Renal cortical epithelial cell (primary cell): ENCODE data around the gene FBXW4. TPM values are rescaled to one million over a fixed set of nuclear protein-coding genes. Genes with fewer than 3 reads are reported as not detected.

Source experiments
- DNase-seq: peaks from one replicate; pipeline ENCODE4 v3.0.0-alpha.2; 2011; ENCODE audit warnings: low read depth
- total RNA-seq: library from RNA; depleted of rRNA; stranded (reverse); fragments of >200 nt; gene quantifications from 2 replicates; pipeline ENCODE4 v1.2.3, GENCODE V29; 2014

FBXW4 gene
- total RNA-seq, 1 donor from 2014 or later, result 43.2 TPM

DNA sequence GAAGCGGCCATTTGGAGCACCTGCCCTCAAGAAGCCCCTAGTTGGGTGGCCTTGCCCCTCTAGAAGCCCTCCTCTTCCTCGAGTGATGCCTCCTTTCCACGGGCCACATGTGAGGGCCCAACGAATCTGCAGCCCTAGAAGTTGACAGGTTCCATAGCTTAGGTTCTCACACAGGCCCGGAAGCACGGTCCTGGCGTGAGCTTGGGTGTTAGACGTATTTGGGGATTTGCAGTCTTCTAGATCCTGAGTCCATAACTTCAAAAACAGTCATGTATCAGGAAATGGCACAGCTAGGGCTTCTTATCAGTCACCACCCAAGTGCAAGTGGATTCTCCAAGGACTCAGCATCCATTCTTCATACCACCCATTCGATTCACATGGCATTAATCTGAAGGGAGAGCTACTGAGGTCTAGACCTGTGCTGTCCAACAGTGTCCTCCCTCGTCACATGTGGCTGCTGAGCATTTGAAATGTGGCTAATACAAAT, 477 bp upstream of the FBXW4 start:
- DNase-seq, result no peak

DNA sequence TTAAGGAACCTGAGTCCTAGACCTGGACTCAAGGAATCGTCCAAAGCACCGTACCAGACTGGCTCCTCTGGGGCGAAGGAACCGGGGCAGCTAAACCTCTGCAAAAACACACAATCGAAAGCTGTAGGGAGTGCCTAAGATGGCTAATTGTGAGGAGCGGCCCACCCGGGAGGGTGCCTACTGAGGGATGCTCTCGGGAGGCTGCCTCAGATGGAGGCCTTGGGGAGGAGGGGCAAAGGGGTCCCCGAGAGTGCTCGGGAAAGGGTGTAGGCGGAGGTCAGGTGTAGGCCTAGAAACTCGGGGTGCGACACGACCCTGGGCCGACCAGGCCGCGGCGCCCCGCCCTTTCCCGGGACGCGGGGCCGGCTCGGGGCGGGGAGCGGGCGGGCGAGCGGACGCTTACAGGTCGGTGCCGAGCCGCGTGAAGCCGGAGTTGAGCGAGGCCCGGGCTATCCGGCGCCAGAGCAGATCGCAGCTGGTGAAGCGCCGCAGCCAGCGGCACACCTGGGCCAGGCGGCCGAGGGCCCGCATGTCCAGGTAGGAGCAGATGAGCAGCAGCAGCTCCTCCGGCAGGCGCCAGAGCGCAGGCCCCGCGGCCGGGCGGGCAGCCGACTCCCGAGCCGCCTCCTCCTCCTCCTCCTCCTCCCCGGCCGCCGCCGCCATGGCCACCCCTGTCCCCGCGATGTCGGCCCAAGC, 844 bp downstream of the FBXW4 start:
- DNase-seq, result no peak

DNA sequence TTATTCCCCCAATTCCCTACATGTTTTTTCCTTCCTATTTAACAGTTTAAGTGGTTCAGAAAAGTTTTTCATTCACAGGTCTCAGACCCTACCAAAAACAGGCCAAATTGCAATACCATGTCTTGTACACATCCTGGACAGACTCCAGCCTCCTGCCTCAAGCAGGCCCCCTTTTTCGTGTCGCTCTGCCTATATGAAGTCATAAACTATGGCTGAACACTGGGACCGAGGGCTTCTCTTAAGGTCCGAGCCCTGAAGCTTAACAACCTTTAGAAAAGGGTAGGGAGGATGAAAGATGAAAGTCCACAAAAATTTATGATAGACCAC, 1.4 kb downstream of the FBXW4 start:
- no peak for DNase-seq

DNA sequence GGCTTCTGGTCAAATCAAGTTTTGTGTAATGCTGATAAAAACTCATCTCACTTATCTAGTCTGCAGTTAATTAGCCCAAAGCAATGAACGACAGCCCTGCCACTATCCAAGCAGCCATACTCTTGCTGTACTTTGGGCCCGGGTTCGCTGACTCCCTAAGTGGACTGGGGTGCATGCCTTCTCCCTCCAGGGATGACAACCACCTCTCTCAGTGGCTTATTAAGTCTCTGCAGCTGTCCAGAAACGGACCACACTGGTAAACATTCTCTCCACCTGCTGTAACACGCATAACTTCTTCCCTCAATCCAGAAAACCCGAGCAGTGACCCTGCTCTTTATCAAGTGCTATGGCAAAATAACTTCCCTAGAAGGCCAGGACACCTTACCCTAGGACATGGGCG, 3.9 kb downstream of the FBXW4 start:
- DNase-seq, result no peak

DNA sequence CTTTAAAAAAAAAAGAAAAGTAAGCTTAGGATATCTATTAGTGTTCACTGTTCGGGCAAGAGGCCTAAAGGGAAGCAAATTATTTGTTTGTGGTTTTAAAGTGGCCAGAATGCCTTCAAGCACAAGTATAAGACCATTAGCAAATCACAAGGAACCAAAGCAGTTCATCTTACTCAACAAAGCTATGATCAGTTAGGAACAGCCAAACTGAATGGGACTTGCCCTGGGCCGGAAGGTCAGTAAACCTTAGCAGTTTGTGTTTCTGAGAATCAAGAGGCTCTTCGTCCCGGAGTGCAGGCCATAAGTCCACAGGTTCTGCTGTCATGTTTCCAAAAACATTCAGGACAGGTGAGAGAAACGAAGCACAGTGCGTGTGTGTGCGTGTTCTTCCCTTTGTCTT, 4.5 kb downstream of the FBXW4 start:
- DNase-seq, result peak; percentile 55

DNA sequence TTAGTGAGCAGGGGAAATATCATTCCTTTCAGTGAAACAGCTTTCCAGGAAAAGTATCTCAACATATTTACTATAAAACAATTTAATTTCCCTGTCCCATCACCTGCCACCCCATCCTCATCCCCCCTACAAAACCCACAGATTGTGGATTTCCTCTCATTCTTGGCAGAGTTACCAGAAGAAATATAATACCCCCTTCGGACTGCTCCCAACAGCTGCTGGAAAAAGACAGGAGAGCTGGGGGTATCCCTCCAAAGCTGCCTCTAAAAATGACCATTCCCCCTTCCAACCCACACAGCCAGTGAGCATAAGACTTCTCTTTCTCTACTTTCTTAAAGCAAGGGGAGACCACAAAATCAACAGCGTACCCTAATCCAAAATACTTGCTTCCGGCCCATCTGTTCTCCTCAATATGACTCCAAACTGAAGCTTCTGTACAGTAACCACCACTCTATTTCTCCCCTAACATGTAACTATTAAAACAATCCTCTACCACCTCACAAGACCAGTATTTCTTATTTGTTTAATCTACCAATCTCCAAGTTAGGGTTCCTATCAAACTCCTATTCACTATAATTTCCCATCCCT, 7.8 kb downstream of the FBXW4 start:
- DNase-seq, result no peak

DNA sequence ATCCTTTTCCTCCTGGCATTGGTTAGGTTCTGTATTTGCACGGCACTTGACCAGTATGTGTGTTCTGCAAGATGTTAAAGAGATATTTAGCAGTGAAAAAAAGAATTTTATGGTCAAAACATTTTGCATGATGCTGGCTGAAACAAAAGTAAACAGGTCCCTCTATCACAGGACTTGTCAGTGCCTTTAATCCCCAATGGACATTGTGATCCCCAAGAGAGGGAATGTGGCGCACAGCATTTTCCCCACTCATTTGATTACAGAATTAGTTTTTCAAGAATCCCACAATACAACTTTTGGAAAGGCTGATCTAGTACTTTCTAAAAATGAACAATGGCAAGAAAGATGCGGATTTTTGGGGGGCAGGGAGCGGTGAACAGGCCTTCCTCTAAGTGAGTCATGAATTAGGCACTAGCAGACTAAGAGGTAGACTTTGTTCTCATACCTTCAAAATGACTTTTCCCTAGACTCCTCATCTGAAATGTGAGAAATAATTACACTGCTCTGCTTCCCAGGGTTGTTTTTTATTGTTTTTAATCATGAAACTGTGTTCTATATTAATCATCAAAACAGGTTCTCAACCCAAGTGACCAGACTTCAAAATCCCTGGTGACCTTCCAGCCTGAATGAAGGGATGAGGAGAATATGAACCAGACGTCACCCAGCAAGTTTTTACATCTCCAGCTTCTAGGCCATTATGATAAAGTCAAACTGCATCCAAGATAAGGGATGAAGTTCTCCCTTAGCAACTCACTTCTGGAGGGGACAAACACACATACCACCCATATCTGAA, 8.6 kb downstream of the FBXW4 start:
- DNase-seq, result peak; percentile 43

DNA sequence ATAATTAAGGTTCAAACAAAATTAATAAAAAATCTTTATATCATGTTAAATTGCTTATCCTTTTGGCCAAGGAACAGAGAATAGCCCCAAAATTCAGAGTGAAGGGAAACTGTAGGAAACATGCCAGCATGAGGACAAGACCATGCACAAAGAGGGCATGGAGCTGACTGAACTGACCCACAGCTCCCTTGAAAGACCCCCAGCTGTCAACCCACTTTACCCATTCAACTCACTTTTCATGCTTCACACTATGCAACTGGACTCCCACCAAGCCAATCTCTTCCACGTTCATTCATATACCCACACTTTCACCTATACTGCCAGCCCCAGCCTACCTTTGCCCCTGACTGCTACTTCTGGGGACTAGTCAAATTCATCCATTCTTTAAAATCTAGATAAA, 10.2 kb downstream of the FBXW4 start:
- DNase-seq, result no peak

DNA sequence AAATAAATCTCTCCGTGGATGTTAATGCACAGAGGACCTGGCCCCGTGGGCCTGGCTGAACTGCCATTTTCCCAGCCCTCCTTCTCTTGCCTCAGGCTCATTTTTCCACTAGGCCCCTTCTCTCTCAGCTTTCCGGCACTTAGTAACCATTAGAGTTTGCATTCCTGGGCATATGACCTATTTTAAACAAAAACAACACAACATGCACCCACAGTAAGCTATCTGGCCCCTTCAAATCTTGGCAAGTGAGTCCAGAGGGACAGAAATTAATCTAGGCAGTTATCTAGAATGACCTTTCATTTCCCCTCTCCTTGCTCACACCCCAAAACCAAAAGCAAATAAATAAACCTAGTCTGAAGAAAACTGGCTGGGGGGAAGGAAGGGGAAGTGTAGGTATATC, 11.7 kb downstream of the FBXW4 start:
- DNase-seq, result no peak

DNA sequence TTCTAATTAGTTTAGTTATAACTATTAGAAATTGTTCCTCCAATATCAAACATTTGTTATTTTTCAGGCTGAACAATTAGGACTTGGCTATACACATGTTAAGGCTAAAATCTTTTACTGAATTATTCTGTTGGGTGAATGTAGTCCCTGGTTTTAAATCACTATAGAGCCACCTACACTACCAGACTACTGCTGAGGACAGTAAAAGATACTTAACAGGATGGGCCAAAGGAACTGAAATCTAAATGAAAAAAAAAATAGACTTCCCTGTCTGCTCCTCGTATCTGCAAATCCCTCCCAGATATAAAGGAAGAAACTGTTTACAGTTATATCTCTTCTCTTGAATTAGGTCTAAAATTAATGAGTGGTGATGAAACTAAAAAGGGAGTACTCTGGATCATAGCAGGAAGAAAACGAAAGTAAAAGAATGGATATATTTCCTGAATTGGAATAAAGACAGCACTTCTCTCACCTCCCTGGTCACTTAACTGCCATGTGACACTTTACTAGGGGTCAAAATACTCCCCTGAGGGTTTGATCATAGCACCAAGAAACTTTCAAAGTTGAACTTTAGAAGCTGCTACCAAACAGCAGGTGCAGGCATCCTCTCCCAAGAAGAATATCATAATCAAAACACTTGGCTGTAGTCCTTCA, 12.7 kb downstream of the FBXW4 start:
- peak; percentile 26 for DNase-seq

DNA sequence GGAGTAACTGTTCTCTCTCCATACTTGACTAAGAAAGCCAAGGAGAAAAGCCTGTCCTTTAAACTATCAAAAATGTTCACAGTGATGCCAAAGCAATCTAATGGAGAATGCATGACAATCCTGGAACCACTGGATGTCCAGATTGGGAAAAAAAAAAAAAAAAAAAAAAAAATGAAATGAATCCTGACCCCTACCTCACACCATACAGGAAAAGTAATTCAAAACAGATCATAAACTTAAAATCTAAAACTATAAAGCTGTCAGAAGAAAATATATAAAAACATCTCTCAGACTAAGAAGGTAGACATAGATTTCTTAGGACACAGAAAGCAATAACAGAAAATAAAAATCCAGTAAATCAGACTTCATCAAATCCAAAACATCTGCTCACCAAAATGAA, 18.4 kb downstream of the FBXW4 start:
- no peak for DNase-seq

DNA sequence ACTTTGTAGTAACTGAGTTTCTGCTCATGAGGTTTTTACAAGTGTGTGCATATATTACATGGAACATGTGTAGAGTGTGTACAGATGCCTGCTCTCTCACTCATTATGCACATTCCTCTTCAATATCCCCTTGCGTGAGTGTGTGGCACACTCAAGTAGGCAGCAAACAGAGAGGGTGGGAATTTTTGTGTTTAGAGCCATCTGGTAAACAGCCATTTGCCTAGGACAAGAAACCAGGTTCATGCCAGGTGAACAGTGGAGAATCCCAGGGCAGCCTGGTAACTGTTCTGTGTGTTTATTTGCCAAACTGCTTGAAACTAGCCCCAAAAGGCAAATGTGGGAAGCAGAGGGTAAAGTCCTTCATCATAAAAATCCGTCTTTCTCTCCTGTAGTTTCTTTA, 19.9 kb downstream of the FBXW4 start:
- DNase-seq, result no peak

DNA sequence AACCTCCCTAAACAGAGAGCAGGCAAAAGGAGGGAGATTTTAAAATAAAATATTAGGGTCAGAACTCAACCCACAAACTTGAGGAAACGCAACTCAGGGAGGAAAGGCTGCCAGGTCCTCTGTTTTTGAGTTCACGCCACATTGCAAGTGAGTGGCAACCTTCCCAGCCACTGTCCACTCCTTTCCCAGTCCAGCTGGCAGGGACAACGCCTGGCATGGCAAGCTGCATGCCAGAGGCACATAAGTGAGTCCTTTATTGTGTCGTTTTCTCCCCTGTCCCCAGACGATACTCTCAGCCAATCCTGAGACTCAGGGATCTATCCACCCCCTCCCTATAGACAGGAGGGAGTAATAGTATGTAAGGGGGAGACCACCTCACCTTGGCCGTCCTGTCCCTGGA, 22.4 kb downstream of the FBXW4 start:
- DNase-seq, result no peak

DNA sequence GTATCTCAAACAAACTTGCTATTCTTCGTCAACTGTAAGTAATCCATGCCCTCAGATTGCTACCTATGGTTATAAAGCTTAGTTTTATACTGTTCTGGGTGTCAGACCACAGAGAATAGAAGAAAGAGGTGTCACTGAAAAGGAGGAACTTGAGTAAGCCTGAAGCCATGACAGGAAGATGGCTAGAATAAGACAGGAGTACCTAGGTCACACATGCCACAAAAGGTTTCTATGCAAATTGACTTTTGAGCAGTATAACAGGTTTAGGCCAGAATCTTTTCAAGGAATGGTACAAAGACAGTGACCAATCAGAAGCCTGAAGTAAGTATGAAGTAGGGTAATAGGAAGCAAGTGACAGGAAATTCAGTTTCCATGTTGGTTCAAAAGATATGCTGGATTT, 23.5 kb downstream of the FBXW4 start:
- no peak for DNase-seq

DNA sequence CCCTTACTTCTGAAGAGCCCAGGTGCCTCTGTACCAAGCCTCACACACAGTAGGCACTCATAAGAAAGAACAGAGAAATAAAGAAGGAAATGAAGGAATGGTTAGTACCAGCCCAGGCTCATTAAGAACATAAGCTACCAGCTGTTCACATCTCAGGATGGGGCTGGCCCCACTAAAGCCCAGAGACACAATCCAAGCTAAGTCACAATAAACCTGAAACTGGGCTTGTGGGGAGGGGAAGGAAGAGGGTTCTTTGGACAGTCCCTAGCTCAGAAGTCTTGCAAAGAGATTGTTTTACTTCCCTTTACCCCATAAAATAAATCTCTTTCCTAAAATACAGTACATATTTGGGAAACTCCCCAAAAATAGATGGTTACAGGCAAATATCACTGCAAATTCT, 24.3 kb downstream of the FBXW4 start:
- no peak for DNase-seq

DNA sequence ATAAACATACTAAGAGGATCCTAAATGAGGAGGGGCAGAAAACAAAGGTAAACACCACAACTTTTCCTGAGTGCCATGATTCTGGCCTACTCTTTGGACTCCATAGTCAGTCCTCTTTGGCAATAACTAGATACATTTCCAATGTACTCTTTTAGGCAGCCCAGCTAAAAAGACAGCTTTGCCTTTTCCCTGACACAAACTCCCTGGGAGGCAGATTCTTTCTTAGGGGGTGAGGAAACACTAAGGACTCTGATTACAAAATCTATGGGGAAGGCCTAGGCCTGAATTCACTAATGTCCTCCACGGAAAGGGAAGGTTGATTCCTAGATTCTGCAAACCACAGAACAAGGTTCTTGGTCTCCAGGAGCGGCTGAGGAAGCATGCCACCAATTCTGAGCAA, 25.8 kb downstream of the FBXW4 start:
- DNase-seq, result no peak

DNA sequence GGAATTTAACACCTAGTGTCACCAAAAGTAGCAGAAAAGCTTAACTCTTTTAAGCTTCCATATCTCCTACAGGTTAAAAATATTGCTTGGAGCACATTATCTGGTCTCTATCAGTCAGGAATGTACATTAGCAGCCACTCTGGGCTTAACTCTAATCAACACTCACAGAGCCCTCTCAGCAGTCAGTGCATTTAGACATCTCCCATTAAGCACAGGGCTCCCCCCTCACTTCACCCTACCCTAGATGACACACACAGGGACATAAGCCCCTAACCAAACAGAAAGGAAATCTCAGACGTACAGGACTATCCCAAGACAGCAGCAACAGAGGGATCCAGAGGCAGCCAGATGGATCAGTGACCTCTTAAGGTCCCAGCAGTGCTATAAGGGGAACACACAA, 26.4 kb downstream of the FBXW4 start:
- no peak for DNase-seq

DNA sequence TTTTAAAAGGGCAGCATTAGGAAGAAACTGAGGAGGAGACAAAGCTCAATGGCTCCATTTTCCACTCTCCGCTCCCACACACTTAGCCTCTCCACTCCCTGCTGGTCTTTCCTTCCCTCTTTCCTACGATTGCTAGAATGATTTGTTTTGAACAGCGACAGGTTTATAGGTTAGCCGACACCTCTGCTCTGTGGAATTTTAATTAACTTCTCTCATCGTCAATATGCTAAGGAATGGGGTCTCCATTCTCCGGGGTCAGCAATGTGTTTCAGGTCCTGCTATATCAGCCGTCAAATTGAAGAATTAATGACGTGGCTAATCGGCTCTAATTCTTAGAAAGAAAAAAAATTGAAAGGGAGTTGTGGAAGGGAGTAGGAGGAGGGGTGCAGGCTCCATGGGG, 28.9 kb downstream of the FBXW4 start:
- DNase-seq, result no peak

DNA sequence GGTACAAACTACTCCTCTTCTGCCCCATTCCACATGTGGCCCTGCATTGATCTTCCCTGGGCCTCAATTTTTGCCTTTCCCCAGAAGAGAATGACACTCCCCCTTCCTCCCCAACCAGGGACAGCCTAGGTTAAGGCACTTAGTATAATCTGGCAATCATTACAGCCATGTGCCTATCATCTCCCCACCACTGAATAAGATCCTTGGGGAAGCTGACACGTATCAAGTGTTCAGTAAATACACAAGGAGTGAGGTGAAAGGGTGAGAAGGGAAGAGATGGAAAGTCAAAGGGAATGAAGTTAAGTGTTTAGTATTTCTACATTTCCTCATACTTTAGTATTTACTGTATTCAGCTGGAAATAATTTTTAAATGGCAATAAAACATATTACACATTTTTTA, 31.9 kb downstream of the FBXW4 start:
- DNase-seq, result no peak

DNA sequence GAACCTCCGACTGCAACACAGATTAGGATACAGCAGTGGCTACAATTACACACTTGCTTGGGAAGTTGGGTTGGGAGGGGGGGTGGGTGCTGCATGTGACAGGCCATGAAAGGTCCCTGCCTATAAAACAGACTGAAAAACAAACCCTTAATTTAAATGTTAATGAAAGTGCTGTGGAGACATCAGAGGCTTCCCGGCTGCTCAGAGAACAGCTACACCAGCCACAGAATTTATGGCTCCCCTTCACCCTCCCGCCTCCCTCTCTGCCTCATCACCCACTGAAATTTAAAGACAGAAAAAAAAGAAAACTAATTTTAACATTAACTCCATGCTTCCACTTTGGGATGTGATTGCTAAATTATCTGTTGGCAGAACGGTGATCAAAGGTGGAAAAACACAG, 34.7 kb downstream of the FBXW4 start:
- DNase-seq, result no peak

DNA sequence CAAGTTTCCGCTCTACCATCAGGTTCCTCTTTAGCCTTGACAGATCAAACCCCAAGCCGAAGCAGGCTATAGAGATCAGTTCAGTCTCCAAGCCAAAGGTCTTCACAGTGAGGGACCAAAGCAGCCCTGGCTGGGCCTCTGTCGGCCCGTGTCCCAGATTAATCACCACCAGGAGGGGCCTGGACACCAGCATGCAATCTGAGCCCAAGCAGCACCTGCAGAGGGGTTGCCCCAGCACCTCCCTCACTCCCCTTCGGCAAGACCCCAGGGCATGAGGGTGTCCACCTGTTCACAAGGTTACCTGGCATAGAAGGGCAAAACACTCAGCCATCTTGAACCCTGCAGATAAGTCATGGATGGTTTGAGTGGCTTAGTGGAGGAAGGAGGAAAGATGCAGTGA, 36.0 kb downstream of the FBXW4 start:
- DNase-seq, result no peak

DNA sequence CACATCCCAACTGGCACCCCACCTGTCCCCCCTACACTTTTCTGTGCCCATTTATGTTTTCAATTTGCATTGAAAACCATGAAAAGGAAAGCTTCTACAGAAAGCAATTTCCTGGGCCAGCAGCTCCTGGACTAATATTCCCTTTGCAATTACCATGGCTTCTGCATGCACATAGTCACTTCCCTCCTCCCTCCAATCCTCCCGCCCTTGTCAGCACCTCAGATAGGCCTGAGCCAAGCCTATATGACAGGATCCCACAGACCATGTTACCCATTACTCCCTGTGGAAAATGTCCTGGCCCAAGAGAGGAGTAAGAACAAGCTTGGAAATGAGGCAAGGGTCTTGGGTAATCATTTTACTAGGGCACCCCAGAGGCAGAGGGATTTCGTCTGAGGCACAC, 38.1 kb downstream of the FBXW4 start:
- no peak for DNase-seq

DNA sequence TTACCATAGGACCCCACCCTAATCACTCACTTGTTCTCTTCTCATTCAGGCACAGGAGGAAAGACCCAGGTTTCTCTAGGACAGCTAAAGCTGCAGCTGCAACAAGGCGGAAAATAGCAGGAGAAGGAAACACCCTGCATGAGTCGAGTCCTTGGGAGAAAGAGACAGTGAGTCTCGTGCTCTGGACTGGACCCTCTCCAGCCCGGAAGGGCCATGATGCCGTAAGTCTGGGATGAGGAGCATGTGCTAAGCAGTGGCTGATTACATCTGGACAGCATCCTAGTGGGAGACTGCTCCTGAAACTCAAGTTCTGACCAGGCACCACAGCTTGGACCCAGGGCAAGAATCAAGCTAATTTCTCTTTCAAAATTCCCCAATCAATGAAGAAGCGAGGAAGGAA, 39.4 kb downstream of the FBXW4 start:
- no peak for DNase-seq
